Mesenteric fat pad (tissue), 1 donor: ENCODE measurements around the gene CRTC1. TPM values are rescaled to one million over a fixed set of nuclear protein-coding genes. Genes with fewer than 3 reads are reported as not detected.
"Not testable (repeated sequence)": the region's sequence is repeated elsewhere in the genome, so short reads cannot be mapped to it uniquely, and the experiment has no call there.

ENCODE experiments used
- DNase-seq: peaks from one replicate; pipeline ENCODE4 v3.0.0-alpha.2; 2020; ENCODE audit warnings: low spot score
- total RNA-seq: library from RNA; stranded (reverse); fragmentation: NEBNext Ultra II Directional; extraction: Animal tissue kit (Norgen Biotek cat#: 25700); gene quantifications from one replicate; pipeline ENCODE4 v1.2.1, GENCODE V29; 2021
- donor health status: DM: yes; HTN: yes; CAD: no.

The CRTC1 gene
- total RNA-seq, 1 donor from 2014 or later = 13.9 TPM

GRCh38 chr19:18725841-18726770, 42.6 kb downstream of the CRTC1 start:
- no peak for DNase-seq

- no peak for DNase-seq
Measured at GRCh38 chr19:18726846-18727245, 43.4 kb downstream of the CRTC1 start.

- not testable (repeated sequence) for DNase-seq
Measured at GRCh38 chr19:18727602-18728001, 44.1 kb downstream of the CRTC1 start.

GRCh38 chr19:18729933-18730530, 46.6 kb downstream of the CRTC1 start:
- no peak for DNase-seq

- no peak for DNase-seq
Measured at GRCh38 chr19:18730885-18731513, 47.5 kb downstream of the CRTC1 start.

- DNase-seq = no peak
Measured at GRCh38 chr19:18731562-18732008, 48.1 kb downstream of the CRTC1 start.

- no peak for DNase-seq
Measured at GRCh38 chr19:18733196-18733647, 49.7 kb downstream of the CRTC1 start.

- not testable (repeated sequence) for DNase-seq
Measured at GRCh38 chr19:18733762-18734332, 50.4 kb downstream of the CRTC1 start.

- no peak for DNase-seq
Measured at GRCh38 chr19:18735324-18735723, 51.8 kb downstream of the CRTC1 start.

- DNase-seq = no peak
Measured at GRCh38 chr19:18735752-18736151, 52.3 kb downstream of the CRTC1 start.

GRCh38 chr19:18736415-18737336, 53.2 kb downstream of the CRTC1 start:
- no peak for DNase-seq

GRCh38 chr19:18737337-18737953, 54.0 kb downstream of the CRTC1 start:
- DNase-seq = no peak

GRCh38 chr19:18737954-18738351, 54.5 kb downstream of the CRTC1 start:
- no peak for DNase-seq

- no peak for DNase-seq
Measured at GRCh38 chr19:18738961-18739690, 55.6 kb downstream of the CRTC1 start.

- no peak for DNase-seq
Measured at GRCh38 chr19:18741124-18742121, 57.9 kb downstream of the CRTC1 start.

- no peak for DNase-seq
Measured at GRCh38 chr19:18742324-18742723, 58.8 kb downstream of the CRTC1 start.

- DNase-seq = no peak
Measured at GRCh38 chr19:18742838-18743783, 59.6 kb downstream of the CRTC1 start.
